EH (cell line): ENCODE results near the gene TMED6.
"Not testable (repeated sequence)": the region's sequence is repeated elsewhere in the genome, so short reads cannot be mapped to it uniquely, and the experiment has no call there.

Source experiments
- DNase-seq: peaks from one replicate; pipeline ENCODE4 v3.0.0-alpha.2; 2015; ENCODE audit warnings: low read depth

The TMED6 gene

DNA sequence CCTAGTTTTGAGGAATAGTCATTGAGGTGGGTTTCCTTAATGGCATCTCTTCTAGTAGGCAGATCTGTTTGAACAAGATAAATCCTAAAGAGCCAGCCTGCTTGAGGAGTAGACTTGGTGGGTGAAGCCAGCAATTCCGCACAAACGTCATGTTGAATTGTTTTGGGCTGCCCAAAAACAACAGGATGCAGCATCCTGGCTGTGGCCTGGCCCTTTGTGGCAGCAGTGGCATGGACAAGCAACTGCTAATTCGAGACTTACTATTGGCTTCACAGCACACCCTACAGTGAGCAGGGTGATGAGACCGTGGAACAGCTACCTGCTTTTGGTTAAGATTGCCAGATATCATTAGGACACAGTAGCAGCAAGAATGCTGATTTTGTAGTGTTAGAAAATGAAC, 49.7 kb downstream of the TMED6 start:
- DNase-seq: no peak

DNA sequence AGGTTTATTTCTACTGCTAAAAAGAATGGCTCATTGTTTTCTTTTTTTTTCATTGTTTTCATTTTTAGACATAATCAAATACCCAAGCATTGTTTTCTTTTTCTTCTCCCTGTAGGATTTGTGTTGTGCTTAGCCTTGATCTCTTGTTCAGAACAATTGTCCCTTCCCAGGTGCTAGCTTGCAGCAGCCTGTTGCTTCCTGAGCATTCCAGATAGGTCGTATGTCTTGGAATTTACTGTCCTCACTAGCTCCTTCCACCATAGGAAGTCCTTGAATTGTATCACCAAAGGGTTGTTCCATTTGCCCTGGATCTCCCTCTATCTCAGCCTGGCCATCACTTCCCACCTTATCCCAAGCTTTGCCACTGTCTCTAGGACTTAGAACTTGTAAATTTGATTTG, 50.4 kb downstream of the TMED6 start:
- DNase-seq: no peak

DNA sequence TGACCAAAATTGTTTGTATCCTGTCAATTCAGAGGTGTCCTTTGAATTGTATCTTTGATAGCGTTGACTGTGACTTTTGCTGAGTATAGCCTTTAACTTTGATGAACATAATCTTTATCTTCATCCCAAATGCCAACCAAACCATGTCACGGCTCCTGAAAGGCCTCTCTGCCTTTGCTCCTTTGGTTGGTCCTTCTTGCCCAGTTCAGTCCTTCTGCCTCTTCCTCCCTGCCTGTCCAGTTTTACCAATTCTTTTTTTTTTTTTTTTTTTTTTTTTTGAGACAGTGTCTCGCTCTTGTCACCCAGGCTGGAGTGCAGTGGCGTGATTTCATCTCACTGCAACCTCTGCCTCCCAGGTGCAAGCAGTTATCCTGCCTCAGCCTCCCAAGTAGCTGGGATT, 53.3 kb downstream of the TMED6 start:
- no peak for DNase-seq

DNA sequence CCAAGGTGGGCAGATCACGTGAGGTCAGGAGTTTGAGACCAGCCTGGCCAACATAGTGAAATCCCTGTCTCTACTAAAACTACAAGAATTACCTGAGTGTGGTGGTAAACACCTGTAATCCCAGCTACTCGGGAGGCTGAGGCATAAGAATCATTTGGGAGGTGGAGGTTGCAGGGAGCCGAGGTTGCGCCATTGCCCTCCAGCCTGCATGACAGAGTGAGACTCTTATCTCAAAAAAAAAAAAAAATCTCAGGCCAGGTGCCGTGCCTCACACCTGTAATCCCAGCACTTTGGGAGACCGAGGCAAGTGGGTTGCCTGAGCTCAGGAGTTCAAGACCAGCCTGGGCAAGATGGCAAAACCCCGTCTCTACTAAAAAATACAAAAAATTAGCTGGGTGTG, 54.8 kb downstream of the TMED6 start:
- not testable (repeated sequence) for DNase-seq

DNA sequence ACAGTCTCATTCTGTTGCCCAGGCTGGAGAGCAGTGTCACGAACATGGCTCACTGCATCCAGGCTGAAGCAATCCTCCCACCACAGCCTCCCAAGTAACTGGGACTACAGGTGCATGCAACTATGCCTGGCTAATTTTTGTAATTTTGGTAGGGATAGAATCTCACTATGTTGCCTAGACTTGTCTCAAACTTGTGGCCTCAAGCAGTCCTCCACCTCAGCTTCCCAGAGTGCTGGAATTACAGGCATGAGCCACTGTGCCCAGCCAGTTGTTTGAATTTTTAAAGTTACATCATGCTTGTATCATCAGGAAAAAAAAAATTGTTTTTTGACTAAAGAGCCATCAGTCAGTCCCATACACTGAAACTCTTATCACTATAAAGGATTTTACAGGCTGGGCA, 57.5 kb downstream of the TMED6 start:
- peak; percentile 52 for DNase-seq

DNA sequence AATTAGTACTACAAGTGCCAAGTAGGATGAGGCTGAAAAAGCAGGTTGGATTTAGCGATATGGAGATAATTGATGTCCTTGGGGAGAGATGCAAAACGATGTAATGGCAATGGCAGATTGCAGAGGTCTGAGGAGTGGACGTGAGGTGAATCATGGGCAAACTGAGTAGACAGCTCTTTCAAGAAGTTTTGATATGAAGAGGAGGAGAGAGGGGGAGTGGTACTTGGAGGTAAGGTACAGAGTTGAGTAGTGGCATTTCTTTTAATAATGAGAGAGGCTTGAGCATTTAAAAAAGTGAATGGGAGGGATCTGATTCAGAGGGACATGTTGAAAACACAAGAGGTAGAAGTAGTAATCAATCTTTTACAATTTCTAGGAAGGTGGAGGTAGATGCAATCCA, 58.2 kb downstream of the TMED6 start:
- no peak for DNase-seq
